SK-N-SH (cell line): ENCODE data around the gene TSC1. TPM values are rescaled to one million over a fixed set of nuclear protein-coding genes. Genes with fewer than 3 reads are reported as not detected.

Source experiments
- CTCF ChIA-PET: fragments of 300-600, 350-600 bp; formaldehyde crosslinking; extraction: SDS; loops from one replicate; lab custom pipeline; 2021; lab: Yijun Ruan, JAX
- POLR2A ChIA-PET: fragments of 350-600 bp; sonication (Branson Sonifier 250); formaldehyde crosslinking; extraction: SDS; loops from one replicate; lab custom pipeline; 2020; ENCODE audit warnings: antibody characterized with exemption, inconsistent platforms; lab: Yijun Ruan, JAX
- DNase-seq: peaks from one replicate; pipeline ENCODE4 v3.0.0; 2012
- H2AFZ ChIP-seq: fragments of 200-600 bp; sonication (generic); 2 replicates; pipeline ENCODE4 v1.8.1; 2016; ENCODE audit warnings: antibody characterized with exemption, mild to moderate bottlenecking, low read depth
- H3F3A ChIP-seq: fragments of 200-600 bp; sonication (generic); replicated peaks from 2 replicates; pipeline ENCODE3; 2016; ENCODE audit warnings: antibody characterized with exemption, mild to moderate bottlenecking; ENCODE audit not compliant: insufficient read depth
- H3K27ac ChIP-seq, 2 experiments: fragments of 200-500 bp in 1 of 2; fragments of 200-600 bp in 1 of 2; sonication (Bioruptor generic) in 1 of 2; sonication (generic), shearing (Covaris generic) in 1 of 2; 2 replicates each; pipeline versions ENCODE4 v1.5.1 to v1.6.1; 2014 to 2016; ENCODE audit warnings: low read depth in 2 of 2, inconsistent platforms in 1 of 2, low read length in 1 of 2, mild to moderate bottlenecking in 1 of 2, mixed read lengths in 1 of 2
- H3K27me3 ChIP-seq: fragments of 200-600 bp; sonication (generic), shearing (Covaris generic); 2 replicates; pipeline ENCODE4 v1.6.1; 2016; ENCODE audit warnings: mixed run types; ENCODE audit not compliant: insufficient read depth
- H3K36me3 ChIP-seq, 2 experiments: fragments of 200-500 bp in 1 of 2; fragments of 200-600 bp in 1 of 2; sonication (Bioruptor generic) in 1 of 2; sonication (generic) in 1 of 2; replicated peaks in 1 of 2; 2 replicates each; pipeline versions ENCODE3 to v1.5.1; 2014 to 2016; ENCODE audit warnings: low read length in 1 of 2, mild to moderate bottlenecking in 1 of 2; ENCODE audit not compliant: insufficient read depth in 2 of 2, control insufficient read depth in 1 of 2
- H3K4me1 ChIP-seq, 2 experiments: fragments of 200-500 bp in 1 of 2; fragments of 200-600 bp in 1 of 2; sonication (Bioruptor generic) in 1 of 2; sonication (generic), shearing (Covaris generic) in 1 of 2; 2 replicates each; pipeline versions ENCODE4 v1.5.1 to v1.6.1; 2014 to 2016; ENCODE audit warnings: low read depth in 1 of 2, low read length in 1 of 2, mixed run types in 1 of 2; ENCODE audit not compliant: insufficient read depth in 2 of 2, control insufficient read depth in 1 of 2
- H3K4me2 ChIP-seq: fragments of 200-600 bp; sonication (generic), shearing (Covaris generic); 2 replicates; pipeline ENCODE4 v1.6.1; 2017; ENCODE audit warnings: mixed run types
- H3K4me3 ChIP-seq, 2 experiments: fragments of 200-500 bp in 1 of 2; fragments of 200-600 bp in 1 of 2; sonication (Bioruptor generic) in 1 of 2; sonication (generic), shearing (Covaris generic) in 1 of 2; 2 replicates each; pipeline versions ENCODE4 v1.5.1 to v1.8.1; 2014 to 2016; ENCODE audit warnings: low read depth in 2 of 2, inconsistent platforms in 1 of 2, low read length in 1 of 2, mild to moderate bottlenecking in 1 of 2, mixed read lengths in 1 of 2, moderate library complexity in 1 of 2
- H3K79me2 ChIP-seq: fragments of 200-600 bp; sonication (generic); 2 replicates; pipeline ENCODE4 v1.8.1; 2017; ENCODE audit warnings: mild to moderate bottlenecking; ENCODE audit not compliant: insufficient read depth
- H3K9ac ChIP-seq: fragments of 200-600 bp; sonication (generic); 2 replicates; pipeline ENCODE4 v1.6.1; 2017; ENCODE audit warnings: mixed run types
- H3K9me2 ChIP-seq: fragments of 200-600 bp; sonication (generic); 2 replicates; pipeline ENCODE4 v1.6.1; 2017; ENCODE audit warnings: mixed run types
- H3K9me3 ChIP-seq: fragments of 200-600 bp; sonication (generic); 2 replicates; pipeline ENCODE4 v1.6.1; 2017; ENCODE audit warnings: mixed run types, mild to moderate bottlenecking, moderate library complexity
- H4K20me1 ChIP-seq: fragments of 200-600 bp; sonication (generic); 2 replicates; pipeline ENCODE4 v1.6.1; 2017; ENCODE audit warnings: mild to moderate bottlenecking, mixed run types; ENCODE audit not compliant: insufficient read depth
- ELF1 ChIP-seq: IDR thresholded peaks from 2 replicates; pipeline ENCODE4 v1.4.0; 2012
- EP300 ChIP-seq, 2 experiments: IDR thresholded peaks; 2 replicates each; pipeline versions ENCODE4 v1.4.0 to v1.6.1; 2012; ENCODE audit warnings: borderline replicate concordance in 1 of 2, low read depth in 1 of 2, low read length in 1 of 2
- EZH2phosphoT487 ChIP-seq: fragments of 200-600 bp; sonication (generic); IDR thresholded peaks from 2 replicates; pipeline ENCODE4 v1.6.1; 2017; ENCODE audit warnings: low read depth, mixed run types, mild to moderate bottlenecking, antibody characterized with exemption, moderate library complexity, borderline replicate concordance
- FOSL2 ChIP-seq: IDR thresholded peaks from 2 replicates; pipeline ENCODE4 v1.4.0; 2012; ENCODE audit warnings: low read depth, mild to moderate bottlenecking, moderate library complexity, borderline replicate concordance
- FOXM1 ChIP-seq: IDR thresholded peaks from 2 replicates; pipeline ENCODE4 v1.4.0; 2012; ENCODE audit warnings: low read depth, mild to moderate bottlenecking
- GABPA ChIP-seq: IDR thresholded peaks from 2 replicates; pipeline ENCODE4 v1.4.0; 2012; ENCODE audit warnings: low read depth, mild to moderate bottlenecking
- GATA2 ChIP-seq: sonication (generic); formaldehyde crosslinking; IDR thresholded peaks from 2 replicates; pipeline ENCODE4 v1.5.0; 2020; ENCODE audit warnings: mild to moderate bottlenecking, missing genetic modification reagents
- JUND ChIP-seq: IDR thresholded peaks from 2 replicates; pipeline ENCODE4 v1.4.0; 2012
- NFIC ChIP-seq: IDR thresholded peaks from 2 replicates; pipeline ENCODE4 v1.4.0; 2012; ENCODE audit warnings: borderline replicate concordance
- POLR2AphosphoS5 ChIP-seq: IDR thresholded peaks from 2 replicates; pipeline ENCODE4 v1.6.1; 2012; ENCODE audit warnings: low read depth, low read length
- RAD21 ChIP-seq: IDR thresholded peaks from 2 replicates; pipeline ENCODE4 v1.6.1; 2012; ENCODE audit warnings: mild to moderate bottlenecking, low read length
- RCOR1 ChIP-seq: fragments of 150-350 bp; IDR thresholded peaks from 2 replicates; pipeline ENCODE4 v1.6.1; 2017; ENCODE audit warnings: antibody characterized with exemption, low read length
- RFX5 ChIP-seq: IDR thresholded peaks from 2 replicates; pipeline ENCODE4 v1.6.1; 2012; ENCODE audit warnings: mild to moderate bottlenecking, improper control_type of control experiment, low read length
- SIN3A ChIP-seq: IDR thresholded peaks from 2 replicates; pipeline ENCODE4 v1.6.1; 2012; ENCODE audit warnings: low read depth, mild to moderate bottlenecking, low read length, moderate library complexity, borderline replicate concordance
- TAF1 ChIP-seq: IDR thresholded peaks from 2 replicates; pipeline ENCODE4 v1.6.1; 2012; ENCODE audit warnings: low read depth, mild to moderate bottlenecking, low read length, moderate library complexity, borderline replicate concordance
- YY1 ChIP-seq: IDR thresholded peaks from 2 replicates; pipeline ENCODE4 v1.4.0; 2012; ENCODE audit warnings: low read depth, mild to moderate bottlenecking
- WGBS: methylation state at CpG from one replicate; pipeline ENCODE4 v1.1.6; 2017; ENCODE audit warnings: low lambda C conversion rate; 5-methylcytosine and 5-hydroxymethylcytosine counted together
- polyA plus RNA-seq, 3 experiments: library from polyadenylated mRNA; depleted of rRNA; stranded (reverse); fragments of >200 nt; gene quantifications; 2 replicates each; pipeline ENCODE4 v1.2.3, GENCODE V29; 2012
- TF ChIP-seq, protein P1 (sequence below): IDR thresholded peaks from 2 replicates; pipeline ENCODE4 v1.4.0; 2012; ENCODE audit warnings: low read depth, borderline replicate concordance
- TF ChIP-seq, protein P2 (sequence below): fragments of 150-350 bp; IDR thresholded peaks from 2 replicates; pipeline ENCODE4 v1.6.1; 2017; ENCODE audit warnings: antibody characterized with exemption, low read length, low read depth, borderline replicate concordance
- TF ChIP-seq, protein P3 (sequence below): IDR thresholded peaks from 2 replicates; pipeline ENCODE4 v1.4.0; 2012; ENCODE audit warnings: low read depth
- TF ChIP-seq, protein P4 (sequence below): fragments of 150-350 bp; IDR thresholded peaks from 2 replicates; pipeline ENCODE4 v1.6.1; 2016; ENCODE audit warnings: mild to moderate bottlenecking, low read depth, low read length

Gene TSC1
- polyA plus RNA-seq, 1 of the 3 experiments (the other 2 are of a cell fraction), result 18.3 TPM

DNA sequence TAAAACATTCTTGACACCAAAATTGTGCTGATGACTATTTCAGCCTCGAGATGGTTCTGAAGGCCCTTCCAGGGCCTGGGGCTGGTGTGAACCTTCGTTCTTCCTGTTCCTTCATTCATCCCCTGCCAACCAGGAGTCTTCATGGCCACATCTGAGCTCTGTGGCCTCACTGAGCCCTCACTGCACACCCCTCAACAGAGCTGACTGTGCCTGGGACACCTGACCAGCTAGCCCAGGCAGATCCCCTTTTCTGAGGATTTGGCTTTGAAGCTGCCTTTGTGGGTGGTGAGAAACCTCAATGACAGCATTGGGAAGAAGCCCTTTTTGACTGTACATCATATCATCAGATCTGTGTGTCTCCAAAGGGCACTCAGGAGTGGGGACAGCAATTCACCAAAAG lies 80.1 kb downstream of the TSC1 start:
- WGBS, result 9% methylated on average over 2 of the region's 2 CpGs
- Histone ChIP-seq H3K4me2 (no peak overlapping the region), H3K79me2 (no peaks in the 10 kb centered on the region), H3K4me1 (peaks cover 0 to 6% of the 10 kb centered on the region in 2 experiments; a peak in 1 of 4 replicates), H2AFZ (no peak overlapping the region), H3K9me3 (no peaks in the 10 kb centered on the region), H3K27me3 (no peaks in the 10 kb centered on the region), H3K9ac (no peak overlapping the region), H3F3A (no peaks in the 10 kb centered on the region), H3K4me3 (no peak overlapping the region), H3K36me3 (no peaks in the 10 kb centered on the region), H4K20me1 (no peaks in the 10 kb centered on the region), H3K27ac (no peak overlapping the region), H3K9me2 (no peaks in the 10 kb centered on the region)
- no peak for DNase-seq
- ChIA-PET POLR2A (no interaction called here), CTCF (interaction anchor here (0.9 to 1.4 kb wide), 2 partner anchors 15 to 37 kb away, joined by 4 to 5 read pairs; no protein-coding TSS in a partner anchor)
- no peak for TF ChIP-seq FOXM1

DNA sequence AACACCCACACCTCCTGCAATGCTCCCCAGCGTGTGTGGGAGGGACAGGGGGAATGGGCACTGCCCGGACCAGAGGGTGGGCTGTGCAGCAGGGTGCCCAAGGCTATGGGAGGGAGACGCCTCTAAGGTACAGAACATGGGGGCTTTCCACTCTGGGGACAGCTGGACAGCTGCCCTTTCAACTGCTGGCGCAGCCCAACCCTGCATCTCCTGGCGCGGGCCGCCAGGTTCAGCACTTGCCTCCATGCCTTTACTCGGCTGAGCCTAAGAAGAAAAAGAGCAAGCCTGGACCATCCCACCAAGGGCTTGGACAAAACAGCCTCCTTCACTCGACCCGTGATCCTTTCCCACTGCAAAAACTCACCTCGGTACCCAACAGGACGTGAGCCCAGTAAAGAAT lies 81.3 kb downstream of the TSC1 start:
- Histone ChIP-seq H3K9me3 (no peaks in the 10 kb centered on the region), H3K4me2 (no peak overlapping the region), H3K4me3 (no peak overlapping the region), H3K79me2 (no peaks in the 10 kb centered on the region), H3K4me1 (peaks cover 0 to 15% of the 10 kb centered on the region in 2 experiments; a peak in 1 of 4 replicates), H2AFZ (no peak overlapping the region), H3K27me3 (no peaks in the 10 kb centered on the region), H3K9me2 (no peaks in the 10 kb centered on the region), H3K27ac (no peak overlapping the region), H3F3A (no peaks in the 10 kb centered on the region), H4K20me1 (no peaks in the 10 kb centered on the region), H3K36me3 (no peaks in the 10 kb centered on the region), H3K9ac (no peak overlapping the region)
- WGBS, result 79% methylated on average over 8 of the region's 12 CpGs
- no peak for TF ChIP-seq POLR2AphosphoS5
- TF ChIP-seq GATA2 (CRISPR knock-in tag), result no peak
- TF ChIP-seq YY1, result no peak
- no peak for TF ChIP-seq RAD21
- no peak for TF ChIP-seq TAF1
- TF ChIP-seq EP300 (IDR thresholded peaks at IDR 0.05; ENCODE audit: borderline replicate concordance in 1 of 2, low read depth in 1 of 2, low read length in 1 of 2), result no peak
- no peak for TF ChIP-seq JUND
- TF ChIP-seq, protein P1, sequence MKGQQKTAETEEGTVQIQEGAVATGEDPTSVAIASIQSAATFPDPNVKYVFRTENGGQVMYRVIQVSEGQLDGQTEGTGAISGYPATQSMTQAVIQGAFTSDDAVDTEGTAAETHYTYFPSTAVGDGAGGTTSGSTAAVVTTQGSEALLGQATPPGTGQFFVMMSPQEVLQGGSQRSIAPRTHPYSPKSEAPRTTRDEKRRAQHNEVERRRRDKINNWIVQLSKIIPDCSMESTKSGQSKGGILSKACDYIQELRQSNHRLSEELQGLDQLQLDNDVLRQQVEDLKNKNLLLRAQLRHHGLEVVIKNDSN, result no peak
- TF ChIP-seq RFX5, result no peak
- TF ChIP-seq, protein P2, sequence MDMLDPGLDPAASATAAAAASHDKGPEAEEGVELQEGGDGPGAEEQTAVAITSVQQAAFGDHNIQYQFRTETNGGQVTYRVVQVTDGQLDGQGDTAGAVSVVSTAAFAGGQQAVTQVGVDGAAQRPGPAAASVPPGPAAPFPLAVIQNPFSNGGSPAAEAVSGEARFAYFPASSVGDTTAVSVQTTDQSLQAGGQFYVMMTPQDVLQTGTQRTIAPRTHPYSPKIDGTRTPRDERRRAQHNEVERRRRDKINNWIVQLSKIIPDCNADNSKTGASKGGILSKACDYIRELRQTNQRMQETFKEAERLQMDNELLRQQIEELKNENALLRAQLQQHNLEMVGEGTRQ, result no peak
- TF ChIP-seq FOSL2, result no peak
- no peak for TF ChIP-seq EZH2phosphoT487
- TF ChIP-seq SIN3A, result no peak
- TF ChIP-seq, protein P3, sequence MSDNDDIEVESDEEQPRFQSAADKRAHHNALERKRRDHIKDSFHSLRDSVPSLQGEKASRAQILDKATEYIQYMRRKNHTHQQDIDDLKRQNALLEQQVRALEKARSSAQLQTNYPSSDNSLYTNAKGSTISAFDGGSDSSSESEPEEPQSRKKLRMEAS, result no peak
- no peak for TF ChIP-seq NFIC
- no peak for TF ChIP-seq RCOR1
- no peak for TF ChIP-seq FOXM1
- TF ChIP-seq ELF1, result no peak
- TF ChIP-seq, protein P4, sequence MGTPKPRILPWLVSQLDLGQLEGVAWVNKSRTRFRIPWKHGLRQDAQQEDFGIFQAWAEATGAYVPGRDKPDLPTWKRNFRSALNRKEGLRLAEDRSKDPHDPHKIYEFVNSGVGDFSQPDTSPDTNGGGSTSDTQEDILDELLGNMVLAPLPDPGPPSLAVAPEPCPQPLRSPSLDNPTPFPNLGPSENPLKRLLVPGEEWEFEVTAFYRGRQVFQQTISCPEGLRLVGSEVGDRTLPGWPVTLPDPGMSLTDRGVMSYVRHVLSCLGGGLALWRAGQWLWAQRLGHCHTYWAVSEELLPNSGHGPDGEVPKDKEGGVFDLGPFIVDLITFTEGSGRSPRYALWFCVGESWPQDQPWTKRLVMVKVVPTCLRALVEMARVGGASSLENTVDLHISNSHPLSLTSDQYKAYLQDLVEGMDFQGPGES, result no peak
- TF ChIP-seq GABPA, result no peak
- CTCF ChIA-PET, result no interaction called here
- DNase-seq, result no peak
- POLR2A ChIA-PET, result no interaction called here
